H1 (cell line): ENCODE results near the gene SPTBN4. TPM values are rescaled to one million over a fixed set of nuclear protein-coding genes. Genes with fewer than 3 reads are reported as not detected.
"Not testable (repeated sequence)": the region's sequence is repeated elsewhere in the genome, so short reads cannot be mapped to it uniquely, and the experiment has no call there.

ENCODE experiments used
- CTCF ChIA-PET: fragments of 300-600 bp; sonication (Branson Sonifier 250); formaldehyde crosslinking; loops from one replicate; lab custom pipeline; 2021; ENCODE audit not compliant: partially characterized antibody; lab: Charles Lee
- POLR2A ChIA-PET: fragments of 300-600 bp; sonication (Branson Sonifier 250); formaldehyde crosslinking; loops from one replicate; lab custom pipeline; 2021; ENCODE audit warnings: inconsistent platforms; ENCODE audit not compliant: partially characterized antibody; lab: Charles Lee
- DNase-seq, 2 experiments: peaks; one replicate each; pipeline versions ENCODE4 v3.0.0 to v3.0.0-alpha.2; 2010 to 2022; ENCODE audit warnings: low spot score in 2 of 2, low read depth in 1 of 2, mixed read lengths in 1 of 2
- FAIRE-seq: peaks from 2 replicates; lab custom pipeline; 2011; peaks lifted over from hg19 to GRCh38; lab: Jason Lieb, UNC
- H2AFZ ChIP-seq: 2 replicates; pipeline ENCODE4 v1.8.1; 2012; ENCODE audit warnings: low read length, inconsistent platforms
- H2AK5ac ChIP-seq: 2 replicates; pipeline ENCODE4 v1.6.1; 2013; ENCODE audit warnings: low read depth, low read length
- H2BK120ac ChIP-seq: replicated peaks from 2 replicates; pipeline ENCODE3; 2013; ENCODE audit warnings: low read depth, low read length, inconsistent platforms
- H2BK12ac ChIP-seq: 2 replicates; pipeline ENCODE4 v1.6.1; 2013; ENCODE audit warnings: low read depth, low read length
- H2BK15ac ChIP-seq: 2 replicates; pipeline ENCODE4 v1.6.1; 2013; ENCODE audit warnings: low read length
- H2BK20ac ChIP-seq: 2 replicates; pipeline ENCODE4 v1.6.1; 2013; ENCODE audit warnings: low read length
- H2BK5ac ChIP-seq: 2 replicates; pipeline ENCODE4 v1.6.1; 2013; ENCODE audit warnings: low read depth, low read length
- H3K14ac ChIP-seq: 2 replicates; pipeline ENCODE4 v1.6.1; 2013; ENCODE audit warnings: inconsistent platforms; ENCODE audit not compliant: insufficient read length
- H3K18ac ChIP-seq: 2 replicates; pipeline ENCODE4 v1.6.1; 2013; ENCODE audit warnings: low read length; ENCODE audit errors: extremely low read depth
- H3K23ac ChIP-seq: 2 replicates; pipeline ENCODE4 v1.6.1; 2013; ENCODE audit warnings: inconsistent platforms; ENCODE audit not compliant: insufficient read length
- H3K23me2 ChIP-seq: 2 replicates; pipeline ENCODE4 v1.6.1; 2013; ENCODE audit warnings: low read depth, low read length
- H3K27ac ChIP-seq: 2 replicates; pipeline ENCODE4 v1.6.1; 2011; ENCODE audit warnings: low read depth, low read length, inconsistent platforms
- H3K27me3 ChIP-seq, 4 experiments: replicated peaks in 1 of 4; 1 replicate in 1 of 4; 2 replicates in 3 of 4; pipeline versions ENCODE4 v1.6.1 to v1.8.1; 2011 to 2013; ENCODE audit warnings: low read length in 3 of 4, mild to moderate bottlenecking in 3 of 4, inconsistent platforms in 2 of 4, mixed read lengths in 2 of 4, moderate library complexity in 1 of 4; ENCODE audit not compliant: control insufficient read depth in 3 of 4, insufficient read depth in 3 of 4; ENCODE audit errors: extremely low read depth in 1 of 4
- H3K36me3 ChIP-seq, 4 experiments: 2 replicates each; pipeline versions ENCODE4 v1.6.1 to v1.8.1; 2011 to 2013; ENCODE audit warnings: mild to moderate bottlenecking in 4 of 4, low read length in 3 of 4, moderate library complexity in 2 of 4, control low read depth in 1 of 4, inconsistent platforms in 1 of 4; ENCODE audit not compliant: insufficient read depth in 4 of 4, control insufficient read depth in 2 of 4
- H3K4ac ChIP-seq: replicated peaks from 2 replicates; pipeline ENCODE3; 2013; ENCODE audit warnings: low read length, low read depth, mixed read lengths, inconsistent platforms; ENCODE audit not compliant: insufficient read length
- H3K4me1 ChIP-seq, 4 experiments: replicated peaks in 1 of 4; 1 replicate in 1 of 4; 2 replicates in 3 of 4; pipeline versions ENCODE4 v1.6.1 to v1.8.1; 2011 to 2013; ENCODE audit warnings: low read length in 3 of 4, inconsistent platforms in 2 of 4, mixed read lengths in 1 of 4; ENCODE audit not compliant: insufficient read depth in 4 of 4, control insufficient read depth in 3 of 4
- H3K4me2 ChIP-seq, 2 experiments: 2 replicates each; pipeline versions ENCODE4 v1.6.1 to v1.8.1; 2011 to 2013; ENCODE audit warnings: low read depth in 2 of 2, low read length in 2 of 2, control low read depth in 1 of 2, inconsistent platforms in 1 of 2, mild to moderate bottlenecking in 1 of 2; ENCODE audit not compliant: insufficient read depth in 1 of 2
- H3K4me3 ChIP-seq, 4 experiments: fragments of 200-600, 300-600 bp in 1 of 4; sonication (generic), shearing (Covaris generic), sonication (Bioruptor Twin) in 1 of 4; 2 replicates each; pipeline versions ENCODE4 v1.5.1 to v1.8.1; 2011 to 2016; ENCODE audit warnings: low read length in 4 of 4, low read depth in 3 of 4, control low read depth in 2 of 4, inconsistent platforms in 2 of 4, mild to moderate bottlenecking in 2 of 4, mixed read lengths in 1 of 4, moderate library complexity in 1 of 4; ENCODE audit not compliant: insufficient read depth in 2 of 4; ENCODE audit errors: extremely low read depth in 1 of 4
- H3K56ac ChIP-seq: replicated peaks from 2 replicates; pipeline ENCODE3; 2013; ENCODE audit warnings: low read depth, mild to moderate bottlenecking, mixed read lengths, low read length, inconsistent platforms; ENCODE audit not compliant: insufficient read length
- H3K79me1 ChIP-seq: 2 replicates; pipeline ENCODE4 v1.6.1; 2013; ENCODE audit warnings: low read depth, low read length, control low read depth
- H3K79me2 ChIP-seq, 2 experiments: 2 replicates each; pipeline versions ENCODE4 v1.6.1 to v1.8.1; 2012 to 2013; ENCODE audit warnings: low read length in 2 of 2, mild to moderate bottlenecking in 2 of 2, inconsistent platforms in 1 of 2; ENCODE audit not compliant: insufficient read depth in 2 of 2, control insufficient read depth in 1 of 2
- H3K9ac ChIP-seq, 4 experiments: replicated peaks in 1 of 4; 1 replicate in 1 of 4; 2 replicates in 3 of 4; pipeline versions ENCODE4 v1.6.1 to v1.8.1; 2011 to 2013; ENCODE audit warnings: low read depth in 3 of 4, low read length in 3 of 4, control low read depth in 2 of 4, mild to moderate bottlenecking in 2 of 4, moderate library complexity in 2 of 4, inconsistent platforms in 1 of 4; ENCODE audit errors: extremely low read depth in 1 of 4
- H3K9me3 ChIP-seq, 2 experiments: 2 replicates each; pipeline versions ENCODE4 v1.6.1 to v1.8.1; 2012 to 2013; ENCODE audit warnings: mild to moderate bottlenecking in 2 of 2, moderate library complexity in 2 of 2, control low read depth in 1 of 2, inconsistent platforms in 1 of 2, low read depth in 1 of 2, low read length in 1 of 2, mixed read lengths in 1 of 2; ENCODE audit not compliant: insufficient read depth in 2 of 2
- H4K20me1 ChIP-seq, 2 experiments: replicated peaks in 1 of 2; 2 replicates each; pipeline versions ENCODE3 to v1.8.1; 2011 to 2013; ENCODE audit warnings: inconsistent platforms in 2 of 2, low read length in 2 of 2, mild to moderate bottlenecking in 1 of 2; ENCODE audit not compliant: insufficient read depth in 2 of 2, control insufficient read depth in 1 of 2
- H4K5ac ChIP-seq: 2 replicates; pipeline ENCODE4 v1.6.1; 2013; ENCODE audit warnings: low read length, low read depth, mixed read lengths, inconsistent platforms; ENCODE audit not compliant: insufficient read length
- H4K8ac ChIP-seq: 2 replicates; pipeline ENCODE4 v1.8.0; 2013; ENCODE audit warnings: mild to moderate bottlenecking, moderate library complexity, low read length, inconsistent platforms; ENCODE audit not compliant: insufficient read depth; ENCODE audit errors: extremely low read depth
- H4K91ac ChIP-seq: replicated peaks from 2 replicates; pipeline ENCODE3; 2013; ENCODE audit warnings: low read length, mixed read lengths, inconsistent platforms; ENCODE audit not compliant: insufficient read length
- WGBS, 2 experiments: shearing (Covaris generic) in 1 of 2; methylation state at CpG; one replicate each; pipeline versions ENCODE4 v1.1.6 to v1.1.7; 2013 to 2015; ENCODE audit warnings: low lambda C conversion rate in 2 of 2, mixed read lengths in 2 of 2, inconsistent platforms in 1 of 2, low coverage in 1 of 2, missing lambda C conversion rate in 1 of 2; ENCODE audit not compliant: insufficient replicate concordance in 2 of 2, insufficient coverage in 1 of 2, insufficient read length in 1 of 2; ENCODE audit errors: extremely low coverage in 1 of 2, missing lambda C conversion rate in 1 of 2; 5-methylcytosine and 5-hydroxymethylcytosine counted together
- polyA plus RNA-seq, 7 experiments: library from polyadenylated mRNA; depleted of rRNA in 3 of 7; stranded (reverse) in 5 of 7; unstranded in 2 of 7; fragments of >200 nt in 5 of 7; fragments of 200-250 nt in 2 of 7; gene quantifications; 1 replicate in 5 of 7; 2 replicates in 1 of 7; 4 replicates in 1 of 7; pipeline versions ENCODE4 v1.2.1 to v1.2.3, GENCODE V29; 2011 to 2013; ENCODE audit warnings: missing spikeins in 2 of 7, mixed read lengths in 2 of 7
- total RNA-seq: library from RNA; stranded (reverse); fragmentation: NEBNext Ultra II Directional; extraction: Animal tissue kit (Norgen Biotek cat#: 25700); gene quantifications from 2 replicates; pipeline ENCODE4 v1.2.1, GENCODE V29; 2021

SPTBN4 gene
- total and polyA plus RNA-seq, 2 of the 8 experiments (the other 6 are each of a cell fraction or from before 2014, with no cell fraction given) = 1.9 to 3.0 TPM

GRCh38 chr19:40428197-40428596 lies 38.6 kb upstream of the SPTBN4 start:
- not testable (repeated sequence) for H3K36me3 ChIP-seq, H3K4me1 ChIP-seq, H2BK15ac ChIP-seq, H3K4me2 ChIP-seq, H3K9me3 ChIP-seq, H3K23me2 ChIP-seq, H4K8ac ChIP-seq, H2AFZ ChIP-seq, H4K5ac ChIP-seq, H4K20me1 ChIP-seq, H3K9ac ChIP-seq, H3K56ac ChIP-seq, FAIRE-seq, H2BK20ac ChIP-seq, H3K79me1 ChIP-seq, H4K91ac ChIP-seq, H2BK120ac ChIP-seq, H3K4ac ChIP-seq, H3K4me3 ChIP-seq, DNase-seq, H2BK12ac ChIP-seq, H3K18ac ChIP-seq, H3K14ac ChIP-seq, H3K79me2 ChIP-seq, H2AK5ac ChIP-seq, H3K27me3 ChIP-seq, H3K27ac ChIP-seq, H2BK5ac ChIP-seq, H3K23ac ChIP-seq
- ChIA-PET POLR2A (interaction anchor here (0.6 to 3.1 kb wide), 5 partner anchors 11 to 1342 kb away, joined by 3 to 23 read pairs (median 3); no protein-coding TSS in a partner anchor), CTCF (interaction anchor here (0.6 to 1.5 kb wide), 3 partner anchors 10 to 27 kb away, joined by 3 to 6 read pairs (median 3); no protein-coding TSS in a partner anchor)
- 95% methylated on average over 6 of the region's 7 CpGs; no CpG with 5 or more reads in 1 of the 2 experiments for WGBS, 2 experiments

- H3K18ac ChIP-seq, H3K9ac ChIP-seq, H2BK5ac ChIP-seq, H3K27me3 ChIP-seq, H3K79me2 ChIP-seq, H3K23ac ChIP-seq, H4K91ac ChIP-seq, H3K9me3 ChIP-seq, DNase-seq, H4K5ac ChIP-seq, FAIRE-seq, H3K4me2 ChIP-seq, H3K56ac ChIP-seq, H4K8ac ChIP-seq, H2BK15ac ChIP-seq, H2BK20ac ChIP-seq, H2AK5ac ChIP-seq, H2BK120ac ChIP-seq, H3K27ac ChIP-seq, H4K20me1 ChIP-seq, H3K36me3 ChIP-seq, H3K4ac ChIP-seq, H3K14ac ChIP-seq, H3K23me2 ChIP-seq, H3K4me3 ChIP-seq, H2AFZ ChIP-seq, H3K4me1 ChIP-seq, H3K79me1 ChIP-seq, H2BK12ac ChIP-seq: not testable (repeated sequence)
- ChIA-PET POLR2A (interaction anchor here (0.6 to 1.5 kb wide), 3 partner anchors 10 to 27 kb away, joined by 3 to 5 read pairs (median 4); no protein-coding TSS in a partner anchor), CTCF (interaction anchor here (3.9 kb wide), 1 partner anchor 10 kb away, joined by 21 read pairs; no protein-coding TSS in a partner anchor)
- WGBS, 2 experiments = 94% methylated on average over 9 of the region's 10 CpGs; no CpG with 5 or more reads in 1 of the 2 experiments
Measured at GRCh38 chr19:40430242-40430641, 36.6 kb upstream of the SPTBN4 start.
